Tibial nerve (tissue), 3 donors: ENCODE results near the gene SMAD3.

Experiments used
- POLR2A ChIP-seq, 2 donors: fragments of 450-650 bp; IDR thresholded peaks; one replicate each; pipeline ENCODE4 v1.6.1; 2017; ENCODE audit warnings: antibody characterized with exemption in 2 of 2, mild to moderate bottlenecking in 2 of 2, moderate library complexity in 2 of 2
- TF ChIP-seq, protein P1 (sequence below), 5 experiments: fragments of 200-600 bp in 3 of 5; fragments of 450-650 bp in 2 of 5; sonication (generic) in 3 of 5; IDR thresholded peaks; one replicate each; pipeline ENCODE4 v1.5.1; 2016 to 2019; ENCODE audit warnings: antibody characterized with exemption in 5 of 5, mild to moderate bottlenecking in 3 of 5, moderate library complexity in 2 of 5

GRCh38 chr15:67036775-67037555 is 28.4 kb upstream of the SMAD3 start:
- TF ChIP-seq, protein P1, sequence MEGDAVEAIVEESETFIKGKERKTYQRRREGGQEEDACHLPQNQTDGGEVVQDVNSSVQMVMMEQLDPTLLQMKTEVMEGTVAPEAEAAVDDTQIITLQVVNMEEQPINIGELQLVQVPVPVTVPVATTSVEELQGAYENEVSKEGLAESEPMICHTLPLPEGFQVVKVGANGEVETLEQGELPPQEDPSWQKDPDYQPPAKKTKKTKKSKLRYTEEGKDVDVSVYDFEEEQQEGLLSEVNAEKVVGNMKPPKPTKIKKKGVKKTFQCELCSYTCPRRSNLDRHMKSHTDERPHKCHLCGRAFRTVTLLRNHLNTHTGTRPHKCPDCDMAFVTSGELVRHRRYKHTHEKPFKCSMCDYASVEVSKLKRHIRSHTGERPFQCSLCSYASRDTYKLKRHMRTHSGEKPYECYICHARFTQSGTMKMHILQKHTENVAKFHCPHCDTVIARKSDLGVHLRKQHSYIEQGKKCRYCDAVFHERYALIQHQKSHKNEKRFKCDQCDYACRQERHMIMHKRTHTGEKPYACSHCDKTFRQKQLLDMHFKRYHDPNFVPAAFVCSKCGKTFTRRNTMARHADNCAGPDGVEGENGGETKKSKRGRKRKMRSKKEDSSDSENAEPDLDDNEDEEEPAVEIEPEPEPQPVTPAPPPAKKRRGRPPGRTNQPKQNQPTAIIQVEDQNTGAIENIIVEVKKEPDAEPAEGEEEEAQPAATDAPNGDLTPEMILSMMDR (IDR thresholded peaks at IDR 0.05), result no peak
- no peak for TF ChIP-seq POLR2A (IDR thresholded peaks at IDR 0.05)
